ENCODE results near the gene PTPRE.

Gene PTPRE

GRCh38 chr10:127962205-127962604, 55.3 kb downstream of the PTPRE start:
- DNase-seq: no peak

DNA sequence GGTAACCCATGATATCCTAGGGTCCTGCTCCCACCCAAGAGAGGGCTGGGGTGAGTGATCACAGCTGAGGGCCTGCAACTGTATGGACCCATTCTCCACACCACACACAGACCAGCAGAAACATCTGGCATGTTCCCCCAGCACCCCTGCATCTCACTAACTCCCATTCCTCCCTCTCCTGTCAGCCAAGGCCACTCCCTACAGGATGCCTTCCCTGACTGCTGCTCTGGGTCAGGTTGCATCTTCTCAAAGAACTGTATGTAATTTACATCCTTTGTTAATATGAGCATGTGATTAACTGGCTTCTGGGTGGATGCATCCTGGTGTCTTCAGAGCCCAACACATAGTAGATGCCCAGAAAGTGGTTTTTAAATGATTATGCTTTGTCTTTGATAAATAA, 56.2 kb downstream of the PTPRE start:
- no peak for DNase-seq

DNA sequence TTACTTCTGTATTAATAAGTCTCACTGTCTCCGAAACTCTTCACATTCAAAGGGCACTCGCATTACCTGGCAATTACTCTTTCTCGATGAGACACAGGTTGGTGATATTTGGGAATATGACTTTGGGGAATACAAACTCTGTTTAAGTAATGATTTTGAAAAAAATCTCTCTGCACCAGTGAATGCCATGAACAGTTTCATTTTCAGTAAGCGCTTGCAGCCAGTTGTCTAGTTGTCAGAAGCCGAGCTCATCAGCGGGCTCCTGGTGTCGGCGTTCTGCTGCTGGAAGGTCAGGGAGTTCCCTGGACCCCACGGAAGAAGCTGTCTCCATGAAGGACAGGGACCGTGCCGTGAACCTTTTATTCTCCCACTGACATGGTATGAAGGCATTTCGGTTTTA, 57.7 kb downstream of the PTPRE start:
- no peak for DNase-seq

GRCh38 chr10:127966875-127967274, 60.0 kb downstream of the PTPRE start:
- no peak for DNase-seq

GRCh38 chr10:127968027-127968441, 61.1 kb downstream of the PTPRE start:
- no peak for DNase-seq

- no peak for DNase-seq
Observed at GRCh38 chr10:127968659-127969058, 61.8 kb downstream of the PTPRE start.

GRCh38 chr10:127971101-127971946, 64.4 kb downstream of the PTPRE start:
- no peak for DNase-seq

DNA sequence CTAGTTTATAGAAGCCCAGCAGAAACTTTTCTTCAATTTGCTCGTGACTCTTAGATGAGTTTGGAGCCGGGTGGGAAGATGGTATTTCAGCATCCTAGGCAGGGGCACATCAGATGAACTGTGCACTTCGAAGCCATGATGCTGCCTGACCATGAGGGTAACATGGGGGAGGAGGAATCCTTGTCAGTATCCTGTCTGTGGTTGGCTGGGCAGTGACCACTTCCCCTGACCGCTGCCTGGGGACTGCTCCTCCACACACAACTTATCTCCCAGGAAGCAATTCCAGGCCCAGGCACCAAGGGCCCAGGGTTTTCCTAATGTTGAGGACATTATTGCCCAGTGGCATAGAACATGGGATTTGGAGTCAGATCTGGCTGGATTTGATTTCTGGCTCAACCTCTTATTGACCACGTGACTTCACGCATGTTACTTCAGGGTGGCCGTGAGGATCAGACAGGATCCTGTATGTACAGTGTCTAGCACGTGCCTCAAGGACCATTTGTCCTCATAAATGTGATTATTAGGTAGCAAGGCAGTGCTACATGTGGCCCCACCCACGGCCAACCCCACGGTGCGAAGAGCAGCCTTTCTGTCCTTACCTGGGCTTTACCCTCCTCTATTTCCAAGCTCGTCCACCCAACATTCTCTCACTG, 65.2 kb downstream of the PTPRE start:
- DNase-seq: no peak

DNA sequence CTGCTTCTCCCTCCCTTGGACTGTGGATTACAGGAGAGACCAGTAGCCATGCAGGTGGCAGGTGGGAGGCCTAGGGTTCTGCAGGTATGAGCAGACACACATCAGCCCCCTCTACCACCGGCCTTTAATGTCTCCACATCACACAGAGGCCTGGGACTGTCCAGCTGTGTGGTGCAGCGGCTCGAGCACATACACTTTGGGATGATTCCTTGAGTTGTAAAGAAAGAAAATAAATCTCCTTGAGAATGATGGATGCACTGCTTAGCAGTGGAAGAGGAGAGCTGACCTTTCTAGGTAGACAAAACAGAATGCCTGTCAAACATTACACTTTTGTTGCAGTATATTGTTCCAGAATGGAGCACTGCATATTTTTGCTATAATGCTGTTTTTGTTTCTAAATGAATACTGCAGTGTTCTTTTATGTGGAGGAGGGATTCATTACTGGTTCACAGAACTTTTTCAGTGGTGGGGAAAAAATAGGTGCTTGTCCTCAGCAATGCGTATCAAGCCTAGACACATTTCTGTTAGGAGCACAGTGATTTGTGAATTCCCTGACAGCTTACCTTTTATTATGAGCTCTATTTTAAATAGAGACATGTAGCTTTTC, 66.0 kb downstream of the PTPRE start:
- no peak for DNase-seq

GRCh38 chr10:127973791-127974311, 66.9 kb downstream of the PTPRE start:
- DNase-seq: no peak

DNA sequence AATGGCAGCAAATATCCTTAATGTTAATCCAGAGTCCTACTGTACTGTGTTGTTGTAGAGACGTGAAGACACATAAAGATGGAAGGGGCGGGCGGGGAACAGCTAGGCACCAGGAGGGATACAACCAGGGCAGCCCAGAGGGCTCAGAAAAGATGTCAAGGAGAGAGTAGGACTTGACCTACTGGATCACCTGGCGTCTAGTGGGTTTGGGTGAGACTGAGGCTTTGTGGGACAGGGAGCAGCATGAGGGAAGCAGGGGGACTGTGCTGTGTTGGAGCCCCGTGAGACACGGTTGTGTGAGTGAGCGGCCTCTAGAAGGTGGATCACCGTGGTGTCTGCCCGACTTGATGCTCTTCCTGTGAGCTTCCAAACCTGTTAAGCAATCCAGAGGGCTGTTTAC, 68.0 kb downstream of the PTPRE start:
- DNase-seq: no peak

- no peak for DNase-seq
Observed at GRCh38 chr10:127976286-127976685, 69.4 kb downstream of the PTPRE start.

DNA sequence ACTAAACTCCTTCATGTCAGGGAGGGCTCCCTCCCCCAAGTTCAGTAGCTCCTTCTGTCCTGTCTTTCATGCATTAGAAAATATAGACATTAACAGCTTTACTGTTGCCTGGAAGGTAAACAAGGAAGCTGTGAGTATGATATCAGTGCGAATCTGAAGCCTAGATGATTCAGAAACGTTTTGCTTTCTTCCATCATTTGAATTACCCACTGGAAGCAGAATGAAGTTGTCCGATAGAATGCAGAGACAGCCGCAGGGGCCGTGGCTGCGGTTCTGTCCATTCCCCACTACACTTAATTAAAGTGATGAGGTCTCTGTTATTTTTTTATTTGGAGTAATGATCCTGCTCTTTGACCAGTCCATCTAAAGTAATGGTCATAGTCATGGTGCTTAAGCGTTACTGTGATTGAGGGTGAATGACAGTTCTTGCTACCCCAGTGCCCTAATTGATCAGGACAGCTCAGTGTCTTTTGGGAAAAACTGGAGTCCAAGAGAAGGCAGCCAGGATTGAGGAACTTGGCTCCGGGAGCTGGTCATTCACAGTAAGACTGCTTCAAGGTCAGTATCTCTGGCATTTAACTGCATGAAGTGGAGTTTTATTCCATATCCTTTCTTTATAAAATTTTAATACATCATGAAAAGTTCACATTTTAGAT, 69.9 kb downstream of the PTPRE start:
- DNase-seq: no peak

DNA sequence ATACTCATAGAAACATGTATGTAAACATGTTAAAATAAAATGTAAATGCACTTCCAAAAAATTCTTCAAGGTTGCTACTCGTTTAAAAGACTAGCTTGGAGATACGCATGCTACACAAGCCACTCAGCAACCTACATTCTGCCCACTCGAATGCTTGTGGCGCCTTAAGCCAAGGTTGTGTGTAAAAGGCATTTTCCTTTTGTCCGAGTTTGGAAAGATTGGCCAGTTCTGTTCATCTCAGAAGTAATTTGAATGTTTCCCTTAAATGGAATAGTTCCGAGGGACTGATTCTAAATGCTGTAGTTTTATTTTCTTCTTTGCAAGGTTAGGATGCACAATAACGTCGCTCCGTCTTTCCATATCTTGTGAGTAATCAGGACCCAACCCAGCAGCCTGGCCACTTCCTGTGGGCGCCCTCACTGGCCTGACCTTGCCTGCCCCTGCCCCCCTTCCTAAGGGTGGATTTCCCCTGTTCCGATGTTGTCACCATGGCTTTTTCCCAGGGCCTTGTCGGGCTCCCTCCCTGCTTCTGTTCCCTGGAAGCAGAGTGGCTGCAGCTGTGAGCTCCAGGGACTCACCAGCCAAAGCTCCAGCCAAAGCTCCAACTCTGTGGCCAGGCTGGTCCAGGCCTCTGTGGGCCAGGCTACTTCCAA, 70.6 kb downstream of the PTPRE start:
- peak in 1 of 2 donors; percentile 61 for DNase-seq

DNA sequence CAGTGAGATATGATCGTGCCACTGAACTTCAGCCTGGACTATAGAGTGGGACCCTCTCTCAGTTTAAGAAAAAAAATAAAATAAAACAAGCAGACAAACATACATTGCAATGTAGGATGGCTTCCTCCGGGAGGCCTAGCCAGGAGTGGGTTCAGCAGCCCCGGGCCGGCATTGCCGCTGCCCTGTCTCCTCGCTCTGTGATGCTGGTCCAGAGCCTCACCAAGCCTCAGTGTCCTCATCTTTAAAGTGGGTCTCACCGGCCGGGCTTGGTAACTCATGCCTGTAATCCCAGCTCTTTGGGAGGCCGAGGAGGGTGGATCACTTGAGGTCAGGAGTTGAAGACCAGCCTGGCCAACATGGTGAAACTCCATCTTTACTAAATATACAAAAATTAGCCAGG, 71.6 kb downstream of the PTPRE start:
- DNase-seq: no peak

- DNase-seq: no peak
Observed at GRCh38 chr10:127979045-127979444, 72.1 kb downstream of the PTPRE start.

DNA sequence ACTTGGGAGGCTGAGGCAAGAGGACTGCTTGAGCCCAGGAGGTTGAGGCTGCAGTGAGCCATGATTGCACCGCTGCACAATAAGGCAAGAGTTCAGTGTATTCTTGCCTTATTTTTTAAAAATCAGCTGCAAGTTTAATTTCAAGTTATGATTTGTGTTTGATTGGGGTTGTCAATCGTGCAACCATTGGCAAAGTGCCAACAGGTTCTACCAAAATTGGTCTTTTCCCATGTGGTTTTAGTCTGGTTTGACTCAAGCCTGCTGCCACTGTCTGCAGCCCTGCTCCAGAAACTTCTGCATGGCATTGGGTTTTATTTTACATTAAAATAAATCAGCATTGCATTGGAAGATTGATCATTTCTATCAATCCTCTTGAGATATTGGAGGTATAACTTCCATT, 72.7 kb downstream of the PTPRE start:
- DNase-seq: no peak

GRCh38 chr10:127980898-127981297, 74.0 kb downstream of the PTPRE start:
- DNase-seq: no peak

DNA sequence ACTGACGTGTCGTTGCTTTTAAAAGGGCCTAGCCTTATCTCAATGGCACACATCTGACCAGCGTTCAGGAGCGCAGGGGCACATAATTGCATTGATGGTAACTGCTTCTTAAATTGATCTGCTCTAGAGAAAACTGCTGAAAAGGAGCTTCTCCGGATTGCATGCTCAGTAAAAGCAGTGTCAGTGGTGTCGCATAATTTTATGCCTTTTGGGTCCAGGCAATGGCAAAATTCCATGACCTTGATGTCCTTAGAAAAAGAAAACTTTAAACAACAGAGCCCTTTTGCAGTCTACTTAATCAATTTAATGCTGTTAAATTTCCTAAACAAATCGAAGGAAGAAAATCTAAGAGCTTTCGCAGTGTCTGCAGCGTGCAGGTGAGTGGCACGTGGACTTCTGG, 75.7 kb downstream of the PTPRE start:
- DNase-seq: no peak

DNA sequence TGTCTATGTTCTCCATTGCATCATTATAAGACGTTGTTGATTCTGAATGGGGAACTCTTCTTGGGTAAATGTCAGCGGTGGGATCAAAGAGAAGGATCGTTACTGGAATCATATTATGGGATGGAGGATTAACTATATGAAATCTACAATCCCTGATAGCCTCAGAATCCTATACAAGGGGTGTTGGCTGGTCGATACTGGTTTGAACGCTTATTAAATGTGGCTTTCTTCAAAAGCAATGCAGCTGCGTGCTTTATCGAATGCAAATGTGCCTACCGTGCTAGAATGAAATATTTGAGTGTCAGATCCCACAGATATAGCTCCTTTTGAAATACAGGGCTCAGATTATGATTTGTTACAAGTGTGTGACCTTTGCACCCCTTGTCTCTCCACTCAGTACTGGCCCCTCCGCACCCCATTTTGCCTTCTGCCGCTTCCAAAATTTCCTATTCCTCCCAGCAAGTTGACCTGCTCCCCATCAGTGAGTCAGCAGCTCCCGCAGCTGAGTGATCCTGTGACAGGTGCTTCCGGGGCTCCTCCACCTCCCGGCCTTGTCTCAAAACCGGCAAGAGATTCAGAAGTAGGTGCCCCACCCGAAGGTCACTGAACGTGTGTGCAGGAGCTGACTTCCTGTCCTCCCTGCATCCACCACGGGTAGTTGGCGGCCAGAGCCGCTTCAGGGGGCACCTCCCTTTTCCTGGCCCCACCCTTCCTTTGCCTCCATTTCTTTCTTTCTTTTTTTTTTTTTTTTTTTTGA, 76.6 kb downstream of the PTPRE start:
- no peak for DNase-seq

GRCh38 chr10:127984945-127985344, 78.0 kb downstream of the PTPRE start:
- DNase-seq: no peak
